Breast epithelium (tissue), 4 donors: ENCODE data around the gene PRTFDC1. TPM values are rescaled to one million over a fixed set of nuclear protein-coding genes. Genes with fewer than 3 reads are reported as not detected.

Experiments
- DNase-seq, 2 donors: peaks; one replicate each; pipeline ENCODE4 v3.0.0-alpha.2; 2019; ENCODE audit warnings: low spot score in 2 of 2
- H3K27ac ChIP-seq, 2 donors: fragments of 200-600 bp; sonication (generic) in 1 of 2; one replicate each; pipeline ENCODE4 v1.5.1; 2016 to 2019; ENCODE audit warnings: mild to moderate bottlenecking in 1 of 2
- H3K27me3 ChIP-seq, 2 donors: fragments of 200-600 bp; sonication (generic) in 1 of 2; one replicate each; pipeline versions ENCODE4 v1.5.1 to v1.6.0; 2017 to 2019; ENCODE audit warnings: control low read depth in 1 of 2, mild to moderate bottlenecking in 1 of 2
- H3K36me3 ChIP-seq: fragments of 200-600 bp; one replicate; pipeline ENCODE4 v1.5.1; 2019
- H3K4me1 ChIP-seq, 2 donors: fragments of 200-600 bp; sonication (generic); one replicate each; pipeline ENCODE4 v1.5.1; 2016 to 2019; ENCODE audit warnings: control low read depth in 1 of 2
- H3K4me3 ChIP-seq, 3 donors: fragments of 200-600 bp; sonication (generic); 1 replicate in 2 of 3; 2 replicates in 1 of 3; pipeline ENCODE4 v1.5.1; 2016 to 2019; ENCODE audit warnings: mild to moderate bottlenecking in 3 of 3, moderate library complexity in 2 of 3
- H3K9me3 ChIP-seq, 2 donors: fragments of 200-600 bp; sonication (generic) in 1 of 2; one replicate each; pipeline ENCODE4 v1.5.1; 2016 to 2019; ENCODE audit warnings: control low read depth in 1 of 2
- POLR2A ChIP-seq: fragments of 450-650 bp; IDR thresholded peaks from one replicate; pipeline ENCODE4 v1.6.1; 2016; ENCODE audit warnings: antibody characterized with exemption, mild to moderate bottlenecking, moderate library complexity
- POLR2AphosphoS5 ChIP-seq, 3 donors: sonication (generic); formaldehyde crosslinking; IDR thresholded peaks; one replicate each; pipeline ENCODE4 v1.6.1; 2017; ENCODE audit warnings: antibody characterized with exemption in 3 of 3
- intact Hi-C: fragments of 100-400 bp; cut with DNase I; formaldehyde crosslinking; loops from one replicate; pipeline ENCODE4 v1.15.1; 2023; ENCODE audit warnings: low total_unique reads
- total RNA-seq, 3 donors: library from RNA; depleted of rRNA; stranded (reverse); fragments of >200 nt; gene quantifications; one replicate each; pipeline ENCODE4 v1.1.0, GENCODE V29; 2016
- TF ChIP-seq, protein P1 (sequence below), 3 donors: fragments of 450-650 bp; IDR thresholded peaks; one replicate each; pipeline ENCODE4 v1.5.1; 2016 to 2017; ENCODE audit warnings: antibody characterized with exemption in 3 of 3, mild to moderate bottlenecking in 3 of 3, moderate library complexity in 3 of 3

The PRTFDC1 gene
- total RNA-seq, 3 donors from 2014 or later, result 2.6 to 6.6 (median 3.3) TPM

DNA sequence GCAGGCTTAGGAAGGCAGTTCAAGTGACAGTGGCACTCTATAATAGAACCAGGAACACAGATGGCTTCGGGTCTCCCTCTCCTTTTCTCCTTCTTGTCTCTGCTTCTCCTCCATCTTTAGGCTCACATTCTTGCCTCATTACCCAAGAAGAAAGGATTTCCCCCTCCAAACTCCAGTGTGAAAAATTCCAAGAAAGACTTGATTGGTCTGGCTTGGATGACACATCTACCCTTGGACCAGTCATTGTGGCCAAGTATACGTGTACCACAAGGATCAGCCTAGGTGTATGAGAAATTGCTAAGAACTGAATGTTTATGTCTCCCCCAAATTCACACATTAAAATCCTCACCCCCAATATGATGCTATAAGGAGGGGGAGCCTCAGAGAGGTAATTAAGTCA is 53.9 kb downstream of the PRTFDC1 start:
- DNase-seq, result no peak
- H3K4me3 ChIP-seq, result no peak overlapping the region
- H3K9me3 ChIP-seq, result no peaks in the 10 kb centered on the region
- no peaks in the 10 kb centered on the region for H3K36me3 ChIP-seq
- intact Hi-C loops, result no loop called here
- no peak overlapping the region for H3K27ac ChIP-seq
- no peaks in the 10 kb centered on the region for H3K4me1 ChIP-seq
- H3K27me3 ChIP-seq, result no peaks in the 10 kb centered on the region
- TF ChIP-seq POLR2AphosphoS5 (IDR thresholded peaks at IDR 0.05) (no peak), POLR2A (no peak)
- TF ChIP-seq, protein P1, sequence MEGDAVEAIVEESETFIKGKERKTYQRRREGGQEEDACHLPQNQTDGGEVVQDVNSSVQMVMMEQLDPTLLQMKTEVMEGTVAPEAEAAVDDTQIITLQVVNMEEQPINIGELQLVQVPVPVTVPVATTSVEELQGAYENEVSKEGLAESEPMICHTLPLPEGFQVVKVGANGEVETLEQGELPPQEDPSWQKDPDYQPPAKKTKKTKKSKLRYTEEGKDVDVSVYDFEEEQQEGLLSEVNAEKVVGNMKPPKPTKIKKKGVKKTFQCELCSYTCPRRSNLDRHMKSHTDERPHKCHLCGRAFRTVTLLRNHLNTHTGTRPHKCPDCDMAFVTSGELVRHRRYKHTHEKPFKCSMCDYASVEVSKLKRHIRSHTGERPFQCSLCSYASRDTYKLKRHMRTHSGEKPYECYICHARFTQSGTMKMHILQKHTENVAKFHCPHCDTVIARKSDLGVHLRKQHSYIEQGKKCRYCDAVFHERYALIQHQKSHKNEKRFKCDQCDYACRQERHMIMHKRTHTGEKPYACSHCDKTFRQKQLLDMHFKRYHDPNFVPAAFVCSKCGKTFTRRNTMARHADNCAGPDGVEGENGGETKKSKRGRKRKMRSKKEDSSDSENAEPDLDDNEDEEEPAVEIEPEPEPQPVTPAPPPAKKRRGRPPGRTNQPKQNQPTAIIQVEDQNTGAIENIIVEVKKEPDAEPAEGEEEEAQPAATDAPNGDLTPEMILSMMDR (IDR thresholded peaks at IDR 0.05), result no peak

DNA sequence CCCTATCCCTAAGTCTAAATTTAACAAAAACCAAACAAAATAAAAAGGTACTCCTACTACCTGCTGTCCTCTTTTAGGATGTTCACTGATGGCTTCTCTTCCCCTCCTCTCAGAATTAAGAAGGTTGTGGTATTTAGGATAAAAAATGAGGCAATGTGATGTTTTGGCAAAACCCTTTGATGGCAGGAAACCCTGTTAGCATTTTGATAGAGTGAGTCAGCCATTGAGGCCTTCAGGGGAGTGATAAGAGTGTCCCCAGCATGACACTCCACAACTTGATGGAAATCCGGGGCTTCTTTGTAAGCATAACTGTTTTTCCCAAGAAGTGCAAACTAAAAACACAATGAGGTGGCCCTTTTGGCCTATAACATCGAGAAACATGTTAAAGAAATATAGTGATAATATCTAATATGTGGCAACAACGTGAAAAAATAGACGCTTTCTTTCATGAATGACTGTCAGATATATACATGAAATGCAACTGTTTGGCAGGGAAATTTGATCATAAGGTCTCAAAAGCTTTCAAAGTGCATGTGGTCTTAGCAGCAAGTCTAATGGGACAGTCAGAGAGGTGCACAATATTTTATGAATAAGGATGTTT is 55.0 kb downstream of the PRTFDC1 start:
- intact Hi-C loops, result no loop called here
- H3K27me3 ChIP-seq, result no peaks in the 10 kb centered on the region
- TF ChIP-seq, protein P1 (IDR thresholded peaks at IDR 0.05), result no peak
- TF ChIP-seq POLR2A (no peak), POLR2AphosphoS5 (IDR thresholded peaks at IDR 0.05) (no peak)
- H3K4me1 ChIP-seq, result no peaks in the 10 kb centered on the region
- H3K4me3 ChIP-seq, result no peak overlapping the region
- no peaks in the 10 kb centered on the region for H3K9me3 ChIP-seq
- H3K36me3 ChIP-seq, result no peaks in the 10 kb centered on the region
- H3K27ac ChIP-seq, result no peak overlapping the region
- no peak for DNase-seq

DNA sequence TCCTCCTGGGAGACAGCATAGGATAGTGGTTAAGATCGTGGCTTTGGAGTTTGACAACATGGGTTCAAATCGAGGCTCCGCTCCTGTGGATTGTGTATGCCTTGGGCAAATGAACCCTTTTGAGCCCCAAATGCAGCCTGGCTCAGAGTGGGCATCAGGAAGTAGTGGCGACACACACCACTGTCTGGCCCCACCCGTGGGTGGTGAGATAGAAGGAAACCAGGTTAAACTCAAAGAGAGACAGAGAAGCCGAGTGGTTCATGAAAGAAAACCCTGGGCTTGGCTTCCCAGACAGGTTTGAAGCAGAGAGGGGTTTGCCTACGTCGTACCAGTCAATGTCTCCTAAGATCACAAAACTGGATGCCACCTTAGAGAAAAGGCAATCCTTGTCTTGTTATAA is 57.7 kb downstream of the PRTFDC1 start:
- H3K4me1 ChIP-seq, result no peaks in the 10 kb centered on the region
- no peak for DNase-seq
- H3K27ac ChIP-seq, result no peak overlapping the region
- H3K4me3 ChIP-seq, result no peak overlapping the region
- no peaks in the 10 kb centered on the region for H3K9me3 ChIP-seq
- TF ChIP-seq, protein P1 (IDR thresholded peaks at IDR 0.05), result no peak
- no peak for TF ChIP-seq POLR2A
- TF ChIP-seq POLR2AphosphoS5 (IDR thresholded peaks at IDR 0.05), result no peak
- H3K36me3 ChIP-seq, result no peaks in the 10 kb centered on the region
- intact Hi-C loops, result no loop called here
- no peaks in the 10 kb centered on the region for H3K27me3 ChIP-seq

DNA sequence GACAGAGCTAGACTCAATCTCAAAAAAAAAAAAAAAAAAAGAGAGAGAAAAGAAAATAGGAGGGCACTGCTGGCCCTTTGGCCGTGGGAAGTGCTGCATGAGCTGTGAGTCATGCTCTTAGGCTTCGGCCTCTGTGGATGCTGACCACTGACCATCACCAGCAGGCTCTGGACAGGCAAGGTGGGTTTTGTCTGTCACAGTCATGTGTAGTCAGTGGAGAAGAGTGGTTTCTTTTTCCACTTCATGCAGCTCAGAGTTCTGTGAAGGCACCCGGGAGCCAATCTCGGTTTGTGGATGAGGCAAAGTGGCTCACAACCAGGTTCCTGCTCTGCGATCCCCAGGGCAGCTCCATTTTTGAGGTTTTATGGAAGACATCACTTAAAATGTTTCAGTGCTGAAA is 58.1 kb downstream of the PRTFDC1 start:
- H3K27me3 ChIP-seq, result no peaks in the 10 kb centered on the region
- no peaks in the 10 kb centered on the region for H3K36me3 ChIP-seq
- no peak overlapping the region for H3K27ac ChIP-seq
- DNase-seq, result no peak
- intact Hi-C loops, result no loop called here
- no peaks in the 10 kb centered on the region for H3K4me1 ChIP-seq
- H3K9me3 ChIP-seq, result no peaks in the 10 kb centered on the region
- TF ChIP-seq POLR2A (no peak), POLR2AphosphoS5 (IDR thresholded peaks at IDR 0.05) (no peak)
- TF ChIP-seq, protein P1 (IDR thresholded peaks at IDR 0.05), result no peak
- no peak overlapping the region for H3K4me3 ChIP-seq

DNA sequence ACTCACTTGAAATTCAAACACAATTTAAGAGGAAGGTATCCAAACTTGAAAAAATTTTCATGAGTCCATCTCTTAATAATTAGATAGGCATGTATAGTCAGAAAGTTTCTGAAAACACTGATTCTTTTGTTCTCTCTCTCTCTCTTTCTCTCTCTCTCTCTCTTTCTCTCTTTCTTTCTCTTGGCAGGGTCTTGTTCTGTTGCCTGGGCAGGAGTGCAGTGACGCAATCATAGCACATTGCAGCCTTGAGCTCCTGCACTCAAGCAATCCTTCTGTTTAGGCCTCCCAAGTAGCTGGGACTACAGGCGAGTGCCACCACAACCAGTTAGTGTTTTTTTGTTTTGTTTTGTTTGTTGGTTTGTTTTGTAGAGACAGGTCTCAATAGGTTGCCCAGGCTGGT is 59.3 kb downstream of the PRTFDC1 start:
- intact Hi-C loops, result no loop called here
- Histone ChIP-seq H3K9me3 (no peaks in the 10 kb centered on the region), H3K27ac (no peak overlapping the region), H3K4me3 (no peak overlapping the region), H3K4me1 (no peaks in the 10 kb centered on the region), H3K27me3 (no peaks in the 10 kb centered on the region), H3K36me3 (no peaks in the 10 kb centered on the region)
- TF ChIP-seq, protein P1 (IDR thresholded peaks at IDR 0.05), result no peak
- no peak for TF ChIP-seq POLR2A
- no peak for TF ChIP-seq POLR2AphosphoS5 (IDR thresholded peaks at IDR 0.05)
- no peak for DNase-seq
